Left forelimb (tissue), 1 donor: ENCODE results near the gene SNAI3.

ENCODE experiments used
- DNase-seq: peaks from one replicate; pipeline ENCODE4 v3.0.0-alpha.2; 2018; ENCODE audit warnings: low spot score

SNAI3 gene

DNA sequence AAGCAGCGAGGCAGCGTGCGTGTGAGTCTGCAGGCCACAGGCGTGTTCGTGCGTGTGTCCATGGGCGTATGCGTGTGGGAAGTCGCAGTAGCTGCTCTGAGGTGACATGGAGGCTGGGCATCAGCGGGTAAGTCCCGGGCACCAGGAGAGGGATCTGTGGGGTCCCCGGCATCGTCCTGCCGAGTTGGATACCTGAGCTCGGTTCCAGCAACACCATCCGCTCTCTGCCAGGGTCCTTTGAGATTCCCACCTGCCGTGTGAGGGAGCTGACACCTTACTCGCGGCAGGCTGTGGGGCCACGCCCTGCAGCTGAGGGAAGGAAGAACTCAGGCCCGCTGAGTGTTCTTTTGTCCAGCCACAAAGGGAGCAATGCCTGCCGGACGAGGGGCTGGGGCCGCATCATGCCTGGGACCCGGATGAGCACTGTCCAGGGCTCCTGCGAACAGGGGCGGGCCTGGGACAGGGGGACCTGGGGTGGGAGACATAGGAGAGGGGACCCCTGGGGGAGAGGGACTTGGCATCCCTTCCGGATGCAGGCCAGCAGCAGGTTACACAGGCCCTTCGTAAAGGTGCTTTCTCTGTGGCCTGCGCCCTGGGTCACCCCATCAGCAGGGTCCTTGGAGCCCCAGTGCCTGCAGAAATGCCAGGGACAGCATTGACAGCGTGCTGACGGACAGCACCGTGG lies 5.0 kb upstream of the SNAI3 start:
- DNase-seq = no peak

DNA sequence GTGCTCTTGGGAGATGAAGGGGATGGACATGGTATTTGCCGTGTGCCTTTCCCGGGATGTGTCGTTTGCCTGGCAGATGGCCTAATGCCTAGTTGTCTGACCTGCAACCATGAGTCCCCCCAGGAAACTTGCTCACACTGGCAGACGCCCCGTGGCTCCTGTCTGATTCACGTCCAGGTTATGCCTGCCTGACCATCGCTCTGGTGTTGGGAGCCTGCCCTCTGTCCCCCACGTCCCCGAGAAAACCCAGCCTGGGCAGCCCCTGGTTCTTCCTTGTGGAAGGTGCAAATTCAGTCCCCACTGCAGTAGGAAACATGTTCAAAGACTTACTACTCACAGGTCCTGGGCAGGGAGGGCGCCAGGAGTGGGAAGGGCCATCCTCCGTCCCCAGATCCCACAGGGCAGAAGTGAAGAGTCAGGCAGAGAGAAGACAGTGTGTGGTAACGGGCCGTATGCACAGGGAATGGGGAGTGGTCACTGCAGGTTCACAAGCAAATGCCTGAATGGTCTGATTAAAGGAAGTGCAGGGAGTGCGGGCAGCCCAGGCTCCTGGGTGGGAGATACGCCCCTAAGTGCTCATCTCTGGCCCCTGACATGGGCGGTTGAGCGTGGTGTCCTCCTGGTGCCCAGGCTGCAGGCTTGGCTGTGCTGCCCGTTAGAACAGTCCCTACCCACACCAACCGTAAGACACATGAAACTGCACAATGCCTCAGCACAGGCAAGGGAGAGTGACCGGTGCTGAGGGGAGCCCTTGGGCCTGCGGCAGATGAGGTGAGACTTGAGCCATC lies 4.2 kb upstream of the SNAI3 start:
- DNase-seq = no peak

DNA sequence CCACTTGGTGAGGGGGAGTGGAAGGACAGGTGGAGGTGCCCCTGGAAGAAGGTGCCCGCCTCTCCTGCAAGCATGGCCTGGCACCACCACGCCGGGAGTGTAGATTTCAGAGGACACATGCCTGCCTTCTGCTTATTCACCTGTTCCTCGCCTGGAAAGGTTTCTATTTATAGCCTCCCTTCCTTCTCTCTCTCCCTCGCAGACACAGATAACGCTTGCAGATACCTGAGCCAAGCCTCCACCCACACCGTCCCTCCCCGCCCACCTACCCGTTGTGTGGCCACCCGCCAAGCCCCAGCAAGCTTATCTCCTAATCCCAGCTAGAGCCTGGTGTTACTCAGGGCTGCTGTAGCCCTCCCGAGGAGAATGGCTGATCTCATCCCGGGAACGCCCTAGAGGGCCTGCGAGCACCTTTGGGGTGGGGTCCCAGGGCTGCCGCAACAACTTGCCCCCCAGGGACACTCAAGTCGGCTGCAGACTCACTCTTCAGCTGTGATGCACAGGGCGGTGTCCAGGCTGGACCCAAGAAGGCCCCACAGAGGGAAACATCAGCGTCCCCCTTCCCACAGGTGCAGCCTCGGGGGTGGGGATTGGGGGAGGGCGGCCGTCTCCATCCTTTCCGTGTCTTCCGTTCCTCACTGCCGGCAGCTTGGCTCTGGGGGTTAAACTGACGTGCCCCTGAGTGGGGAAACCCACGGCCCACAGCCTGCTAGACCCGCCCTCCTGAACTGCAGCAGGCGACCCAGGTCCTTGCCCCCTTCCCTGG lies 1.9 kb upstream of the SNAI3 start:
- DNase-seq = no peak

- no peak for DNase-seq
Observed at GRCh38 chr16:88687676-88688012, 1.3 kb upstream of the SNAI3 start.

DNA sequence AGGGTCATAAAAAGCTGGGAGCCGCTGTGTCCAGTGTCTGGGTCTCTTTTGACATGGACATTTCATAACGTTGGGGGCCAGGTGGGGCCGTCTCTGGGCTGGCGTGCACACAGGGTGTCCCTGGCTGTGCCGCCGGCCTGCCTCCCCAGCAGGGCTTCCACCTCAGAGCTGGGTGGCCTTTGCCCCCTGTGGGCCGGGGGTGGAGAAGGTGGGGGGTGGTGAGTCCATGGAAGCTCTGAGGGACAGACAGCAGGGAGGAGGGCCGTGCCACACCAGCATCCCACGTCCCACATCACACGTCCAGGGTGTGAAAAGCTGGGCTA lies 908 bp upstream of the SNAI3 start:
- no peak for DNase-seq

DNA sequence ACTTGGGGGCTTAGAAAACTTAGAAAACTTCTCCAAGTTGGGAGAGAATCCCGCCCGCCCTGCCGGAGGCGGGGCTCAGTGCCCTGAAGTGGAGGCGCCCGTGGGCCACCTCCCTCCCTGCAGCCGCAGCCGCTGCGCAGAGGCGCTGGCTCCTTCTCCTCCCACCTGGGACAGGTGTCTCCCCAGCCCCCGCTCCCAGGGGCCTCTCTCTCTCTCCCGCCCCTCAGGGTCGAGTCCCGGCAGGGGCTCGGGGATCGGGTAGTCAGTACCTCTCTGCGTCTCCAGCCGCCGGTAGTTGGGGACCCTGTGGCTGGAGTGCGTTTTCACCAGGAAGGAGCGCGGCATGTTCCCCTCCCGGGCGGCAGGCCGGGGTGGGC lies 257 bp downstream of the SNAI3 start:
- DNase-seq = no peak

DNA sequence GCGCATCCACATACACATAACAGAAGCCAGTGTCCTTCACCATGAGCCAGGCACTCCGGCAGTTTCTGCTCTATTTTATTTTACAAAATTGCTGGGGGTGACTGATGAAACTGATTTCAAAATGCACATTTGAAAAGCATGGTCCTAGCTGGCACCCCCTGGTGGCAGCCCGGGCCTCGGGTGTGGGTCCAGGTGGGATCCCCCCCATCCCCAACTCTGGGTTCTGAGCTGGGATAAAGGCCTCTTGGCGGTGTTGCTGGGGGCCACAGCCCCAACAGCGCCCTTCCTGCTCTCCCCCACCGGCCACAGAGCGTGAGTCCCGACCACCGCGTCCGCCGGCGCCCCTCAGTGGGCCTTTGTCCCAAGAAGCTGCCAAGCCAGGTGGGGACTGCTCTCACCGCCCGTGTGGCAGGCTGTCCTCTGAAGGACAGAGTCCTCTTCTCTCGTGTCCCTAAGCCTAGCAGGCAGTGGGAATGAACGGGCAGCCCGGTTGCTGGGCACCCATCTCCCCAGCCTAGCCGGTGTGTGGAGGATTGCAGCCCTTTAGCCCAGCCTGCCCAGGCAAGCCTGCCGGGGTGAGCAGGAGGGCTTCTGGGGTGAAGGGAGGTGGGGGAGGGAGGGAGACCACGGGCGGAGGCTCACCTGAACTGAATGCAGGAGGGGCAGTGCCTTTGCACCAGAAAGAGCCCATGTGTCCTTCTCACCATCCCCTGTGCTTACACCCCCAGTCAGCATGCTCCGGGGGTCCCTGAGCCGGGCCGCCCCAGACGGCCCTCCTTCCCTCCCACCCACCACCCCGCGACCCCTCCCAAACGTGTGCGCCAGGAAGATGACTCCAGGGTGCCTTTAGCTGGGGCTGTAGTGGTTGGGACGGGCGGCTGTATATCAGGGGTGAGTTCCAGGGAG lies 898 bp downstream of the SNAI3 start:
- no peak for DNase-seq

DNA sequence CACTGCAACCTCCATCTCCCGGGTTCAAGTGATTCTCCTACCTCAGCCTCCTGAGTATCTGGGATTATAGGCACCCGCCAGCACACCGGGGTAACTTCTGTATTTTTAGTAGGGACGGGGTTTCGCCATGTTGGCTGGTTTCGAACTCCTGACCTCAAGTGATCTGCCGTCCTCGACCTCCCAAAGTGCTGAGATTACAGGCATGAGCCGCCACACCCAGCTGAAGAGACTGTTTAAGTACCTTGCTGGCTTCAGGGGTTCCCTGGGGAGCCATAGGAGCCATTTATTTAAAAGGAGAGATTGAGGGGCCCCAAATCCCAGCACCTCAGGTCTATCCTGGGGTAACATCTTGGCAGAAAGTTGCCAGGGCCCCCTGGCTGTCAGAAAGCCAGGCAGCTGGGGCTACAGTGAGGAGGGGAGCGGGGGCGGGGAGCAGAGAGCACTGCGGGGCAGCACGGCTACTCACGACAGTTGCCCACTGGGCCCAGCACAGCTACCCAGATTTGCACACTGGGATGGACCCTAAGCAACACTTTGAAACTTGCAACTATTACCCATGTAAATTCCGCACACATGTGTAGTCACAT lies 1.6 kb downstream of the SNAI3 start:
- no peak for DNase-seq

GRCh38 chr16:88681709-88682451 lies 4.4 kb downstream of the SNAI3 start:
- no peak for DNase-seq

DNA sequence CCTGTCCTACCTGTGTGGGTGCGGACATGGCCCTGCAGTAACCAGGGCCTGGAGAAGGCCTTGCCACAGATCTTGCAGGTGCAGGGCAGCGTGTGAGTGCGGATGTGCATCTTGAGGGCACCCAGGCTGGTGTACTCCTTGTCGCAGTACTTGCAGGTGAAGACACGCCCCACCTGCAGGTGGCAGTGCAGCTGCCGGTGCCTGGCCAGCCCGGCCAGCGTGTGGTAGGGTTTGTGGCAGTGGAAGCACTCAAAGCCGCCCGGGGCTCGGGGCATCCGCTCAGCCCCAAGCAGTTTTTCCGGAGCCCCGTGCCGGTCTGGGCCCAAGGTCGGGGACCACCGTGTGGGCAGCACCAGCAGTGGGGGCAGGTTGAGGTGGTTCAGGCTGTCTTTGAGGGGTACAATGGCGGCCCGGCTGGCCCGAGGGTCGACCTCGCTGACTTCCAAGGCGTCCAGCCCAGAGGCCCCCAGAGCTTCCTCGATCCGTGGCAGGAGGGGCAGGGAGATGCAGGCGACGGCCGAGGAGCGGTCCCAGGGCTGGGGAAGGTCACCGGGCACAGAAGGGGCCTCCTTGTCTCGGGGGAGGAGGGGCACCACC lies 5.1 kb downstream of the SNAI3 start:
- no peak for DNase-seq

- DNase-seq = no peak
Observed at GRCh38 chr16:88680554-88681083, 5.7 kb downstream of the SNAI3 start.

- no peak for DNase-seq
Observed at GRCh38 chr16:88678224-88678979, 7.9 kb downstream of the SNAI3 start.

GRCh38 chr16:88677721-88678120 lies 8.6 kb downstream of the SNAI3 start:
- no peak for DNase-seq

- no peak for DNase-seq
Observed at GRCh38 chr16:88676502-88677242, 9.6 kb downstream of the SNAI3 start.

GRCh38 chr16:88673716-88674379 lies 12.5 kb downstream of the SNAI3 start:
- no peak for DNase-seq

DNA sequence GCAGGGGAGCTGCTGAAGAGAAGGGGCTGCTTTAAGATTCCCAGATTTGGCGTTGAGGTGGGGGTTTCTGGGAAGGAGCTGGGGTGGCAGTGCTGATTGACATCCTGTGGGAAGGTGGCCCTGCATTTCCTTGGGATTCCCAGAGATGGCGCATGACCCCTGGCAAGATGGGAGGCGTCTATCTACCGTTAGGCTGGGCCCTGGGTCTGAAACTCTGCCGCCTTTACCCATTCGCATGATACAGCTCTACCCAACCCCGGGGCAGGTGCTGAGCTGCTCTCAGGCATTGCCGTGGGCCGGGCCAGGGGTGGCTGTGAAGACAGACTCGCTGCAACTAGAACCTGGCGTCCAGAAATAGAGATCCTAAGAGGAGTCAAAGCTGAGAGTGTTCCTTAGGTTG lies 13.5 kb downstream of the SNAI3 start:
- no peak for DNase-seq

DNA sequence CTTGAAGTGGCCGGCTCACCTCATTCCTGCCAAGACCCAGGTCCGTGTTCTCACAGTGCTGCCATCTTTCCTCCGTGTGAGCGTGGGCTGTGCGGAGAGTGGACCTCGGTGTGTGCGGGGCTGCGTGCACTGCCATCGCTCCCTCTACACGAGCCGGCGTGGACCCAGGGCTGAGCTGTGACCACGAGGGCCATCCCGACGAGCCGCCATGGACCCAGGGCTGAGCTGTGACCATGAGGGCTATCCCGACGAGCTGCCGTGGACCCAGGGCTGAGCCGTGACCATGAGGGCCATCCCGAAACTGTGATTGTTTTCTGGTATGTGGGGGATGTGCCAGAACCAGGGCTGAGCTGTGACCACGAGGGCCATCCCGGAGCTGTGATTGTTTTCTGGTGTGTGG lies 14.5 kb downstream of the SNAI3 start:
- DNase-seq = no peak

DNA sequence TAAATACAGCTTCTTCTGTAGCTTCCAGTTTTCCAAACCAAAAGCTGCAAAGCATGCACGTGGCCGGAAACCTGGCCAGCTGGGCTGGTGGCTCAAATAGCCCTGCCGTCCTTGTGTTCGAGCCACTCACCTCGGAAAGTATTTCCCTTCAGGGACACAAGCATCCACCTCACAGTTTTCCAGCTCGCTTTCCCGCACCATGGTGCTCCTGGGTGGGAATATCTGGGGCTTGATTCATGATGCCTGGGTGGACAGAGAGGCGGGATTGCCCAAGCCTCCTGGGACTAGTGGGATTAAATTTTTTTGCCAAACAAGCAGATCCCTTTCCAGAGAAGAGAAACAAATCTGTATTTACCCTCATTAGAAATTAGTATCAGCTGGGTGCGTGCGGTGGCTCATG lies 16.3 kb downstream of the SNAI3 start:
- DNase-seq = no peak
